HG03135 (cell line): Measurements from ENCODE around the gene TGFB1.

Experiments used
- ATAC-seq: cut with Tn5 transposase; IDR thresholded peaks from one replicate; pipeline ENCODE4 v1.9.1; 2021; ENCODE audit warnings: mild to moderate bottlenecking, moderate library complexity; ENCODE audit not compliant: unreplicated experiment

Gene TGFB1

DNA sequence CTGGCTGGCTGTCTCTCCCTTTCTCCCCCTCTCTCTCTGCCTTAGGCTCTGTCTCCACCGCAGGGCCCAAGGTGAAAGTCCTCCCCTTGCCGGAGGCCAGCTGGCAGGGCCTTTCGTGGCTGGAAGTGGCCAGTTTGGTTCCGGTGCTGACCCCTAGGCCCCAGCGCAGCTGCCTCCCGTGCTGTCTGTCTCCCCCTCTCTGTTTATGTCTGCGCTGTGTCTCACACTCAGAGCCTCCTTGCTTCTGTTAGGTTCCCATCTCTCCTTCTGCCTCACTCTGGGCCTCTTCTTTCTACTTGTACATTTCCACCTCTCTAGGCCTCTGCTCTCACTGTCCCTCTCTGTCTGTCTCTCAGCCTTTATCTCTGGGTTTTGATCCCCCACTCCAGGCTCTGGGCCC is 30.7 kb downstream of the TGFB1 start:
- no peak for ATAC-seq

GRCh38 chr19:41322451-41322850 is 31.3 kb downstream of the TGFB1 start:
- no peak for ATAC-seq

- no peak for ATAC-seq
These were observed 32.0 kb downstream of the TGFB1 start for GRCh38 chr19:41321600-41322270.

DNA sequence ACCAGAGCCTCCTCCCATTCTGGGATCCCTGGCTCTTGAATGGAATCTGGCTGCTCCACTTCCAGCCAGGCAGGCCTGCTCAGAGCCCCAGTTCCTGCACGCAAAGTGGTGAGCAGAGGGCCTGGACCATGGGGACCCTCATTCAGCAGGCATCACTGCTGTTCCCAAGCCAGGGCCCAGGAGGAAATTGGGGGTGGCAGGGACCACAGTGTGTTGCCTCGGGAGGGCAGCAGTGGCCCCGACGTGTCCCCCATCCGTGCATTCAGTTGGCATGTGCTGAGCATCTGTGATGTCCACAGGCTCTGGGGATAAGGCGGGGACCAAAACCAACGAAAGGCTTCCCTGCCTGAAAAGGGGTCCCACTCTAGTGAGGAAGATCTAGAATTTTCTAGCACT is 32.5 kb downstream of the TGFB1 start:
- no peak for ATAC-seq

DNA sequence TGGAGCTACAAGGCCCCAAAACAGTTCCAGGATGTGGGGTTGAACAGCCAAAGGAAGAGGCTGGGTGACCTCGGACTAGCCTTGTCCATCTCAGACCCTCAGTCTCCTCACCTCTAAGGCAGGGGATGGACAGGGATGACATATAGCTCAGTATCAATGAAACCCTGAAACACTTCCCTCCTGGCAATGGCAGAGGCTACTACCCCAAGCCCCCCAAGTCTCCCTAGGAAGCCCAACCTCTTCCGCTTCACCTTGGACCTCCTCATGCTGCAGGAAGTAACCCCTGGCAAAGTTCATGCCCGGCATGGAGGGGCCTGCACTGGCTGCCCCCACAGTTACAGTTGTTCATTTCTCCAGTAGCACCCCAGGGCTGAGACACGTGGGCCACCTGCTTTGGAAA is 33.2 kb downstream of the TGFB1 start:
- ATAC-seq = no peak

GRCh38 chr19:41320185-41320518 is 33.6 kb downstream of the TGFB1 start:
- no peak for ATAC-seq

- ATAC-seq = no peak
These were observed 34.1 kb downstream of the TGFB1 start for GRCh38 chr19:41319500-41320184.

DNA sequence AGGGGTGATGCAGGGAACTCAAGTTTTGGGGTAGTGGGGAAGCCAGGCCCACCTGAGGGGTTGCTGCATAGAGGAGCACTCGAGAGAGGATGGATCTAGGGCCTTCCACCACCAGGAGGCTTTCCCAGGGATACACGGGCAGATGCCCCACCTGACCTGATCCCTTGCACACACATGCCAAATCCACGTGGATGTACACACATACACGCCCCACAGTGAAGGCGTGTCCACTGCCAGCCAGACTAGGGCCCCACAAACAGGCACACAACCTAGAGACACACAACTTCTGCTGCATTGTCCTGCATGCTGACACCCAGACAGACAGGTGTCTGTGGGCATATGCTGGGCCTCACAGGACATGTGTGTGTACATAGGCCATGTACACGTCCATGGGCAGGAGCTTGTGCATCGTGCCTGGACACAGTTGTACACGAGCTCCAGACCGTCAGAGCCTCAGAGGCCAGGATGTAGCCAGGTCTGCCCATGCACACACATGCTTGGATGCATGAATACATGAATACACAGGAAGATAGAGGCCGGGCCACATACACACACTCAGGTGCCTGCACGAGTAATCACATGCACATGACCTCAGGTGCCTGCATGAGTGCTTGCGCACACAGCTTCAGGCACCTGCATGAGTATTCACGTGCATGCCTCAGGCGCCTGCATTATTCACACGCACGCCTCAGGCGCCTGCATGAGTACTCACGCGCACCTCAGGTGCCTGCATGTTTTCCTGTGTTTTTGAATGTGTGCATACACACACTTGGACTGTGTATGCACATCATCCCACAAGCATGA is 34.8 kb downstream of the TGFB1 start:
- ATAC-seq = no peak

DNA sequence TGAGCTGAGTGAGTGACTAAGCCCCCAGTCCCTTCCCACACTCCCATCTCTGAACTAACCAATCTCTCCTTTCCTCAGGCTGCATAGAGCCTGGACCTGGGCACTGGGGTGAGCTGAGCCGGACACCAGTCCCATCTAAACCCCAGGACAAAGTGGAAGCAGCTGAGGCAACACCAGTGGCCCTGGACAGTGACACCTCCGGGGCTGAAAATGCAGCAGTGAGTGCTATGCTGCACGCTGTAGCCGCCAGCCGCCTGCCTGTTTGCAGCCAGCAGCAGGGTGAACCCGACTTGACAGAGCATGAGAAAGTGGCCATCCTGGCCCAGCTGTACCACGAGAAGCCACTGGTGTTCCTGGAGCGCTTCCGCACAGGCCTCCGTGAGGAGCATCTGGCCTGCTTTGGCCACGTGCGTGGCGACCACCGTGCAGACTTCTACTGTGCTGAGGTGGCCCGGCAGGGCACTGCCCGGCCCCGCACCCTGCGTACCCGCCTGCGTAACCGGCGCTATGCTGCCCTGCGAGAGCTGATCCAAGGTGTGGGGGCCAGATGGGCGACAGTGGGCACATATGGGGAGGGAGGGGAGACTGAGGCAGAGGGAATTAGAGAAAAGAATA is 37.3 kb downstream of the TGFB1 start:
- no peak for ATAC-seq

GRCh38 chr19:41311613-41312012 is 42.1 kb downstream of the TGFB1 start:
- ATAC-seq = no peak

DNA sequence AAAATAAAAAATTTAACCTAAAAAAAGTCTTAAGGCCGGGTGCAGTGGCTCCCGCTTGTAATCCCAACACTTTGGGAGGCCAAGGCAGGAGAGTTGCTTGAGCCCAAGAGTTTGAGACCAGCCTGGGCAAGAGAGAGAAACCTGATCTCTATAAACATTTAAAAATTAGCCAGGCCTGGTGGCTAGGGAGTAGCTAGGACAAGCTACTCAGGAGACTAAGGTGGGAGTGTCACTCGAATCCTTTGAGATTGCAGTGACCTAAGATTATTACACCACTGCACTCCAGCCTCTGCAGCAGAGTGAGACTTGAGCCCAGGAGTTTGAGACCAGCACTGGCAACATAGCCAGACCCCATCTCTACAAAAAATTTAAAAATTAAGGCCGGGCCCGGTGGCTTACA is 42.6 kb downstream of the TGFB1 start:
- no peak for ATAC-seq

- ATAC-seq = peak; percentile 55
These were observed 43.5 kb downstream of the TGFB1 start, which contains the start of gene CCDC97 for GRCh38 chr19:41310033-41310831. Gene CCDC97 (plus strand): TSS chr19:41310172. CDS start chr19:41310311, 139 bp downstream.

DNA sequence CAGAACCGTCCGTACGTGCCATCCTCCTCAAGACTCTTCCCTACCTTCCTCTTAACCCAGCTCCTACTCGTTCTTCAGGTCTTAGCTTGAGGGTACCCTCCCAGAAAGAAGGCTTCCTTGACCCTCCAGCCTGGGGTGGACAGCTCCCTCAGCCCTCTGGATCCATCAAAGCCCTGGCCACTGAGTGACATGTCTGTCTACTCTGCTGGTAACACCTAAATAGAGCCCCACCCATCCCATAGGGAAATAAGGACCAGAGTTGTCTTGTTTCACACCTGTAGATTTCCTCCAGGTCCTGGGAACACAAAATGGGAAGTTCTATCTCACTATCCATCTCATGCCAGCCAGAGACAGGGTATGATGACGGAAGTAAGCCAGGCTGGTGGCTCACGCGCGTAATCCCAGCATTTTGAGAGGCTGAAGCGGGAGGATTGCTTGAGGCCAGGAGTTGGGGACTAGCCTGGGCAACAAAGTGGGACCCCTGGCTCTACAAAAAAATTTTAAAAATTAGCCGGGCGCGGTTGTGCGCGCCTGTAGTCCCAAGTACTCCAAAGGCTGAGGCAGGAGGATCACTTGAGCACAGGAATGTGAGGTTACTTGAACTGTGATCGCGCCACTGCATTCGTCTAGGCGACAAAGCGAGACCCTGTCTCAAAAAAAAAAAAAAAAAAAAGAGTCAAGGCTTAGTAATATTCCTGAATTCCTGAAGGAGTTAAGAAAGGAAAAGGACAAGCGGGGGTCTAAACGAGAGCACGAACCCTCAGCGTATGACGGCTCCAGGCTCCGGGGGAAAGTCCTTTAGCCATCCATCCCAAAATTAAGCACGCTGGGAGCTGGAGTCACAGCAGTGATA is 44.3 kb downstream of the TGFB1 start:
- ATAC-seq = no peak

GRCh38 chr19:41308450-41309179 is 45.1 kb downstream of the TGFB1 start:
- peak; percentile 43 for ATAC-seq

DNA sequence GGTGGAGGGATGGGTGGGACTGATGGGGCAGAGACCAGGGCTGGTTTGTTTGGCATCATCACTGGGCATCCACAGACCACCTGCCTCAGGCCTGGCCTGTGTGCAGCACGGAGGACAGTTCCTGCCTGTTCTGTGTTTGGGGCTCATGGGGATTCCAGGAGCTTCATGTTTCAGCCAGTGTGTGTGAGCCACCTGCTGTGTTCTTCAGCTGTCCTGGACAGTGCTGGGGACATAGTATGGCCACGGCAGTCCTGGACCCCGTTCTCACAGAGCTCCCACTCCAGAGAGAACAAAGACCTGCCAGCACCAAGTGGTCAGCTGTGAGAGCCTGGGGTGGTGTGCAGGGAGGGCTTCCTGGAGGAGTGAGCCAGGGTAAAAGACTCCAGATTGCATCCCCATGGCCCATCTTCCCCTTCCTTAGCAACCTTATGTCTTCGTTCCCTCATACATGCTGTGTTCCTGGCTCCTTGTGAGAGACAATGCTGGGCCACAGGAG is 45.7 kb downstream of the TGFB1 start:
- no peak for ATAC-seq

- no peak for ATAC-seq
These were observed 46.4 kb downstream of the TGFB1 start for GRCh38 chr19:41307090-41307875.

GRCh38 chr19:41305927-41306793 is 47.6 kb downstream of the TGFB1 start:
- no peak for ATAC-seq
